GM12865 (cell line): ENCODE results near the gene ANO9.

Experiments used
- DNase-seq: peaks from one replicate; pipeline ENCODE4 v3.0.0; 2010; ENCODE audit warnings: low read depth
- H3K4me3 ChIP-seq: 2 replicates; pipeline ENCODE4 v1.5.1; 2011; ENCODE audit warnings: mild to moderate bottlenecking, low read depth, low read length, control low read depth
- CTCF ChIP-seq: IDR thresholded peaks from 2 replicates; pipeline ENCODE4 v1.5.1; 2011; ENCODE audit warnings: low read length, control low read depth, low read depth, inconsistent platforms; ENCODE audit not compliant: insufficient read depth; ENCODE audit errors: missing control alignments

ANO9 gene

DNA sequence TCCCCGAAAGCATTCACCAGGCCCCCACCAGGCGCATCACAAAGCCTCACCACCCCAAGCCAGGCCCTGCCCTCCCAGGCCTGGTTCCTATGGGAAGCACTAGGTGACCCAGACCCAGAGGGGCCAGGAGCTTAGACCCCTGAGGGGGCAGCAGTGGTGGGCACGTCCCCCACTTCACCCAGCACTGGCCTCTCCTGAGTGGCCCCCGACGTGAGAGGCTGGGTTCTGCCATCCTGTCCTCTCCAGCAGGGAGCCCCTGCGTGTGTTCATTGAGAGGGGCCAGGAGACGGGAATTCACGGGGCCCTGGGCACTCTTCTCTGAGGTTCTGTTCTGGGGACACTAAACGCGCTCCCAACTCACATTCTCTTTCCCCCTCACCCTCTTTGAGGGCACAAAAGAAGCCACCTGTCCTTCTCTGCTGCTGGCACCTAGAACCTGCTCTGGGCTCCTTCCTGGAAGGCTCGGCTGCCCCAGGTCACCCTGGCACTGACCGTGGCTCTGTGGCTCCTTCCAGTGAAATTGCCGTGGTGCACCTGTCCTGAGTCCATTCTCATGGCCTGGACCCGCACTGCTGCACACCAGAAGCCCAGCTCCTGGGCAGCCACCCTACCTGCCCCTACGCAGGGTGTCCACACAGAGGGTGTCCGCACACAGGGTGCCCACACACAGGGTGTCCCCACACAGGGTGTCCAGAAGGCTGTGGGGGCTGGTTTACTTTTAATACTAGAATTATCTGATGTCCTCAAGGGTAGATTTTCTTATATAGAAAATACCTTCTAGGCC lies 20.5 kb upstream of the ANO9 start:
- no peak for TF ChIP-seq CTCF
- no peak for DNase-seq
- no peak overlapping the region for H3K4me3 ChIP-seq

DNA sequence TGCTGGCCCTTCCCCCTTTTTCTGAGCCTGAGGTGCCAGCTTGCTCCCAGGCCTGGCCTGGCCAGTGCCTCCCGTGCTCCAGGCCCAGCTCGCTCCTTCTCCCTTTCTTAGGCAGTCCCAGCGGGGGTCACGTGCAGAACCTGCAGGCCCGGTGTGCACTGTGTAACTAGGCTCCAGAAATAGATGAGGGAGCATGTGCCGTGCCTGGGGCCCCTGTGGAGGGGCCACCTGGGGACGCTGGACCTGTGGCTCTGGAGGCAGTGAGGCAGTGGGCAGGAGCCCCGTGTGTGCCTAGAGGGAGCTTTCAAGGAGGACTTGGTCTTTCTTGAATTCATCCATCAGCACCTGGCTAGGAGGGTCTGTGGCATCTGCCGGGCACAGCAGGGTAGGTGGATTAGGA lies 19.8 kb upstream of the ANO9 start:
- no peak for DNase-seq

GRCh38 chr11:460331-461199 lies 18.8 kb upstream of the ANO9 start:
- no peak for DNase-seq
- H3K4me3 ChIP-seq = no peak overlapping the region

More for the DNA sequence above, 19.8 kb upstream of the ANO9 start:
- H3K4me3 ChIP-seq = no peak overlapping the region
- no peak for TF ChIP-seq CTCF

DNA sequence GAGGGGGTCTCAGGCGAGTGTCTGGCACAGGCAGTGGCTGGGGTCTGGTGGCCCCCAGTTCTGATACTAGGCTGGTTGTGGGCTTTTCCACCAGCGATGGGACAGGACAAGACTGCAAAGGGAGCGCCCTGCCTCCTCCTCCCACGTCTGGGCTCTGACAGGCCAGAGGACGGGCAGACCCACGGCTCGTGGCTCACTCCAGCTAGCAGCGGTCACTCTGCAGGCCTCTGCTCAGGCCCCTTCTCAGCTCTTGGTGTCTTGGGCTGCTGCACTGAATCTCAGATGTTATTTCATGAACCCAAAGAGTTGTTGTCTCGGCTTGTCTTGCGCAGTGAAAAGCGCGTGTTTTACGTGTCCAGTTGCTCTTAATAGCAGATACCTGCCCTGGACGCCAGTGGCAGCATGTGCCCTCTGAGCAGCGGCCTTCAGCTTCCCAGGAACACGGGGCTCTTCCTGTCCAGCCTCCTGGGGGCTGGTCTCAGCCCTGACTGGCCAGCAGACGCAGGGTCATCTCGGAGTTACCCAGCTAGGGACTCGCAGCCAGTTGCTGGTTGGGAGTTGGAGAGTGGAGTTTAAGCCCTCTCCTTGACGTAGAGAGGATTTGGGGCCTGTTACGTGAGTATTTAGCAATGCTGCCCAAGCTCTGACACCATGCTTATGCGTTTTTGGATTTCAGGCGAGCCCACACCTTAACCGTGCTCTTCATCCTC lies 17.9 kb upstream of the ANO9 start:
- H3K4me3 ChIP-seq = no peak overlapping the region
- no peak for DNase-seq
- TF ChIP-seq CTCF = no peak

More at GRCh38 chr11:460331-461199, 18.8 kb upstream of the ANO9 start:
- TF ChIP-seq CTCF = no peak

DNA sequence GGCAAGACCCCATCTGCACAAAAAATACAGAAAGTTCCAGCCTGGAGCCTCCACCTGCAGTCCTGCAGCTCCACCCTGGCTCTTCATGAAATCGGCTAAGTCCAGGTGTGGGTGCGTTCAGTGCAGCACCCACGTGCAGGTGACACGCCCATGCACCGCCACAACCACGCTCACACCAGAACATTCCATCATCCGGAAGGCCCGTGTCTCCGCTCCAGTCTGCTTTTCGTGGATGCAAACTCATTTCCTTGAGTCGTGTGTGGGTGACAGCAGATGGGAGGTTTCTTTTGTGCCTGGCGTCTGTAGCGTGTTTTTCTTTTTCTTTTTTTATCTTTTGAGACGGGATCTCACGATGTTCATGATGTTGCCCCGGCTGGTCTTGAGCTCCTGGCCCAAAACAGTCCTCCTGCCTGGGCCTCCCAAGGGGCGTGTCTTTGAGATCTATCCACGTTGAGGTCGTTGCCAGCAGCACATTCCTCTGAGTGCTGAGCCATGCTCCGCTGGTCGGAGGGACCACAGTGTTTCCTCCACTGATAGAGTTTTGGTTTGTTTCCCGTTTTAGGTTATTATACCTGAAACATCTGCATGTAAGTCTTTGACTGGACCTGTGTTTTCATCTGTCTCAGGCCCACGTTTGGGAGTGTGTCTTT lies 15.4 kb upstream of the ANO9 start:
- no peak for DNase-seq
- TF ChIP-seq CTCF = no peak
- no peak overlapping the region for H3K4me3 ChIP-seq

GRCh38 chr11:456533-456932 lies 14.7 kb upstream of the ANO9 start:
- DNase-seq = peak; percentile 81
- no peak for TF ChIP-seq CTCF
- H3K4me3 ChIP-seq = no peak overlapping the region
